Psoas muscle (tissue), 8 donors: ENCODE measurements around the gene LRP2BP. TPM values are rescaled to one million over a fixed set of nuclear protein-coding genes. Genes with fewer than 3 reads are reported as not detected.

Experiments used
- ATAC-seq, 4 donors: fragments of 200-7000 bp; cut with Tn5 transposase; one replicate each; pipeline ENCODE4 v1.9.1; 2020; ENCODE audit warnings: moderate library complexity in 3 of 4, mild to moderate bottlenecking in 2 of 4
- DNase-seq, 2 donors: peaks; one replicate each; pipeline ENCODE4 v3.0.0-alpha.2; 2020
- H3K27ac ChIP-seq: fragments of 200-600 bp; one replicate; pipeline ENCODE4 v1.8.0; 2022
- H3K27me3 ChIP-seq, 3 donors: fragments of 200-600 bp in 1 of 3; one replicate each; pipeline versions ENCODE4 v1.6.1 to v1.8.0; 2013 to 2022; ENCODE audit warnings: low read length in 2 of 3, mild to moderate bottlenecking in 2 of 3, moderate library complexity in 1 of 3; ENCODE audit not compliant: insufficient read depth in 3 of 3
- H3K36me3 ChIP-seq, 2 donors: fragments of 200-600 bp in 1 of 2; one replicate each; pipeline versions ENCODE4 v1.6.1 to v1.8.0; 2013 to 2022; ENCODE audit warnings: low read depth in 1 of 2, mild to moderate bottlenecking in 1 of 2, moderate library complexity in 1 of 2; ENCODE audit not compliant: insufficient read depth in 1 of 2
- H3K4me1 ChIP-seq: fragments of 200-600 bp; one replicate; pipeline ENCODE4 v1.8.0; 2022
- H3K4me3 ChIP-seq: fragments of 200-600 bp; one replicate; pipeline ENCODE4 v1.8.0; 2022; ENCODE audit warnings: mild to moderate bottlenecking
- H3K9me3 ChIP-seq: fragments of 200-600 bp; one replicate; pipeline ENCODE4 v1.8.0; 2022
- WGBS, 3 donors: extraction: QIAGEN DNeasy Blood & Tissue Kit; methylation state at CpG; one replicate each; pipeline versions ENCODE4 v1.1.6 to v1.1.7; 2013; 5-methylcytosine and 5-hydroxymethylcytosine counted together
- intact Hi-C, 2 donors: fragments of 100-400 bp; cut with DNase I; formaldehyde crosslinking; loops; one replicate each; pipeline versions ENCODE4 v1.11.0 to v1.14.2; 2022
- polyA plus RNA-seq, 3 donors: library from polyadenylated mRNA; stranded (reverse); fragments of 200-250 nt; gene quantifications; one replicate each; pipeline ENCODE4 v1.2.3, GENCODE V29; 2013
- total RNA-seq, 4 donors: library from RNA; stranded (reverse); fragmentation: NEBNext Ultra II Directional in 2 of 4; extraction: Animal tissue kit (Norgen Biotek cat#: 25700) in 2 of 4; gene quantifications; one replicate each; pipeline versions ENCODE4 v1.2.1 to v1.2.4, GENCODE V29; 2021 to 2023
- TF ChIP-seq, protein P1 (sequence below): fragments of 200-600 bp; IDR thresholded peaks from one replicate; pipeline ENCODE4 v1.8.0; 2022; ENCODE audit warnings: antibody characterized with exemption
- donor health status: healthy with polysubstance abuse.
- donor health status: DM: no; HTN: no; CAD: no; lungs with moderate emphysema.
- donor health status: Bipolar disorder and iron deficiency.
- donor health status: healthy.
- donor health status: DM: yes; HTN: yes; CAD: no.
- donor health status: DM: no; HTN: no; CAD: no.
- donor health status: DM: no; HTN: no; CAD: no.
- donor health status: DM: yes; HTN: yes; CAD: no.

LRP2BP gene
- total and polyA plus RNA-seq, 7 donors, result 0.48 to 3.0 (median 0.93) TPM

DNA sequence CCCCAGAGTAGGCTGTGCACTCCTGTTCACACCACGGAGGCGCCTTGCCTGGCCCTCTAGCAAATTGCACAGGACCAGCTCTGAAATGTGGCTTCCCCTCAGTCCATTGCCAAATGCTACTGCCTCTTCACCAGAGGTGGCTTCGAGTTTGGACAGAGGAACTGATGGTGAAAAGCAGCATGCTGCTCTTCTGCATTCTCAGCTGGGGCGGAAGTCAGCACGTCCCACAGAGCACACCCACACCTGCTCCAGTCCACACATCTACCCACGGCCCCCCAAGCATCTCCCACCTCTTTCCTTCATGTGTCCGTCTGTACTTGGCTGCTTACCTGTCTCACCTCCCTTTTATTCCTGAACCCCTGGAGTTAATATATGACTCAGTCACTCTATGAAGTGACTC is 43.5 kb downstream of the LRP2BP start:
- no peak for ATAC-seq
- intact Hi-C loops, result no loop called here
- no peak for DNase-seq
- peaks cover 5 to 59% of the 10 kb centered on the region in 2 donors for H3K36me3 ChIP-seq
- H3K27me3 ChIP-seq, result no peaks in the 10 kb centered on the region
- H3K4me1 ChIP-seq, result no peaks in the 10 kb centered on the region
- WGBS, 3 donors, result 92% methylated on average over 7 of the region's 7 CpGs
- no peak overlapping the region for H3K27ac ChIP-seq
- no peaks in the 10 kb centered on the region for H3K9me3 ChIP-seq
- TF ChIP-seq, protein P1, sequence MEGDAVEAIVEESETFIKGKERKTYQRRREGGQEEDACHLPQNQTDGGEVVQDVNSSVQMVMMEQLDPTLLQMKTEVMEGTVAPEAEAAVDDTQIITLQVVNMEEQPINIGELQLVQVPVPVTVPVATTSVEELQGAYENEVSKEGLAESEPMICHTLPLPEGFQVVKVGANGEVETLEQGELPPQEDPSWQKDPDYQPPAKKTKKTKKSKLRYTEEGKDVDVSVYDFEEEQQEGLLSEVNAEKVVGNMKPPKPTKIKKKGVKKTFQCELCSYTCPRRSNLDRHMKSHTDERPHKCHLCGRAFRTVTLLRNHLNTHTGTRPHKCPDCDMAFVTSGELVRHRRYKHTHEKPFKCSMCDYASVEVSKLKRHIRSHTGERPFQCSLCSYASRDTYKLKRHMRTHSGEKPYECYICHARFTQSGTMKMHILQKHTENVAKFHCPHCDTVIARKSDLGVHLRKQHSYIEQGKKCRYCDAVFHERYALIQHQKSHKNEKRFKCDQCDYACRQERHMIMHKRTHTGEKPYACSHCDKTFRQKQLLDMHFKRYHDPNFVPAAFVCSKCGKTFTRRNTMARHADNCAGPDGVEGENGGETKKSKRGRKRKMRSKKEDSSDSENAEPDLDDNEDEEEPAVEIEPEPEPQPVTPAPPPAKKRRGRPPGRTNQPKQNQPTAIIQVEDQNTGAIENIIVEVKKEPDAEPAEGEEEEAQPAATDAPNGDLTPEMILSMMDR, result no peak
- no peak overlapping the region for H3K4me3 ChIP-seq

DNA sequence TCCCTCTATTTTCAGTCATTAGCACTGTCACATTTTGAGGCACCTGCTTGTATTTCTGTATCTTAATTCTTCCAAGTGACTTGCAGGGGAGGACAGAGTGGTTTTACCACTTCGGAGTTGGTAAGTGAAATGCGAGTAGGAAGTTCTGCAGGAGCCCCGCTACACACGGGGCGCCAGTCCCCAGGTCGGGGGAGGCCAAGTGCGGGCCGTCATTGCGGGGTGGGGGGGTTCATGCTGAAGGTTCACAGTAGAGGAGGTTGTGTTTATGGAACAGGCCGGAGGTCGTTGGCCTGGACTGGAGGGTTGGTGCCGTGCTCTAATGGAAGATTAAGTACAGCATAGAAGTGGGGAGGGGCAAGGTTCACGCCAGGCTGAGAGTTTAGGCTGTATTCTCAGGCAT is 44.0 kb downstream of the LRP2BP start:
- H3K9me3 ChIP-seq, result no peaks in the 10 kb centered on the region
- WGBS, 3 donors, result 88 to 91% (median 89%) methylated on average over 13 of the region's 13 CpGs
- H3K27ac ChIP-seq, result no peak overlapping the region
- no peak for DNase-seq
- peaks cover 5 to 64% of the 10 kb centered on the region in 2 donors for H3K36me3 ChIP-seq
- intact Hi-C loops, result no loop called here
- H3K4me3 ChIP-seq, result no peak overlapping the region
- H3K27me3 ChIP-seq, result no peaks in the 10 kb centered on the region
- H3K4me1 ChIP-seq, result no peaks in the 10 kb centered on the region
- TF ChIP-seq, protein P1, result no peak
- no peak for ATAC-seq

DNA sequence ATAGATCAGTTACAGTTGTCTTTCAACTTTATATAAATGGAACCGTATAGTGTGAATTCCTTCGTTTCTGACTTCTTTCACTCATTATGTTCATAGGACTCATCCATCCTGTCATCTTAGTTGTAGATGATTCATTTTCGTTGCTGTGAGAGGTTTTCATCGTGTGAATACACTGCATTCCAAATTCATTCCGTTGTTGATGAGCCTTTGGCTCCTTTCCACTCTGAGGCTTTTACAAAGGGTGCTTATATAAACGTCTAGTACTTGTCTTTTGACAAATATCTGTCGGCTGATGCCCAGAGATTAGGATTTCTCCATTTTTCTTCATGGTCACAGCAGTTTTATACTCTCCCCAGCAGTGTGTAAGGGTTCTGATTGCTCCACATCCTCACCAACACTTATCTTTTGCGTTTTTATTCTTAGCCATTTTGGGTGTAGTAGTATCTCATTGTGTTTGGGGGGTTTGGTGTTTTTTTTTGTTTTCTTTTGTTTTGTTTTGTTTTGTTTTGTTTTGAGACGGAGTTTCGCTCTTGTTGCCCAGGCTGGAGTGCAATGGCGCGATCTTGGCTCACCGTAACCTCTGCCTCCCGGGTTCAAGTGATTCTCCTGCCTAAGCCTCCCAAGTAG is 48.6 kb downstream of the LRP2BP start:
- Histone ChIP-seq H3K4me1 (no peaks in the 10 kb centered on the region), H3K36me3 (peaks cover 7 to 51% of the 10 kb centered on the region in 2 donors), H3K9me3 (no peaks in the 10 kb centered on the region), H3K27me3 (no peaks in the 10 kb centered on the region), H3K27ac (no peak overlapping the region), H3K4me3 (no peak overlapping the region)
- 81 to 86% (median 85%) methylated on average over 14 of the region's 14 CpGs for WGBS, 3 donors
- DNase-seq, result no peak
- intact Hi-C loops, result no loop called here
- TF ChIP-seq, protein P1, result no peak
- ATAC-seq, result no peak

DNA sequence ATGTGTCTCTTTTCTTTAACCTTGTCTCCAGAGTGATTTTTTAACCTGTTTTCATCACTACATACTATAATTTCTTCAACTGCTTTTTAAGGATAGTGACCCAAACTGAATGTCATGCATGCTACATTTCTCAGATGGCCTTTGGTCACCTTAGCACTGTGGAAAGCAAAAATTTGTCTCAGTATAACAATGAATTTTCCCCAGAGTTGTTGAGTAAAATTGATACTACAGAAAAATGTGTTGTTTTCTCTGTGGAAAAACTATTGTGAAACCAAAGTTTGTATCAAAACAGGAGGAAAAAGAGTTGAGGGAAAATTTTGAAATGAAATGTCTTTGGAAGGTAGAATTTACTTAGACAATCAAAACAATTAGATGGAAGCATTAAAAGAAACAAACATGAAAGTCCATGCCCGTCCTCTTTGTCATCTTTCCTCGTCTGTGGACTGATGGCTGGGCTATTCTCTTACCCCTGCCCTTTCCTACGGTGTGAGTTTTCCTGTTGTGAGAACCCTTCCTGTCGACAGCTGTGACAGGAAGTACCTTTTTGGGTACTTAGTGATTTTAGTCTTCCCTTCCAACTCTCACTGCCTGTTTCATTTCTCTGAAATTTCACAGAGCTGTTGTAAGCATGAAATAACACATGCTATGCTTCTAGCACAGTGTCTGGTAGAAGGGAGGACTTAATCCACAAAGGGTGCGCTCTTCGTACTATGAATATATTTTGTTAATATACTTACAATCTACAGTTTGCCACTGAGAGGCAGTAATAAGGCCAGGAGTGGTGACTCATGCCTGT is 50.8 kb downstream of the LRP2BP start:
- TF ChIP-seq, protein P1, result no peak
- H3K4me1 ChIP-seq, result no peaks in the 10 kb centered on the region
- no peaks in the 10 kb centered on the region for H3K9me3 ChIP-seq
- no peak for DNase-seq
- H3K36me3 ChIP-seq, result peaks cover 7 to 49% of the 10 kb centered on the region in 2 donors
- WGBS, 3 donors, result 60 to 71% (median 67%) methylated on average over 6 of the region's 6 CpGs
- no peak overlapping the region for H3K4me3 ChIP-seq
- peak in 1 of 4 donors; percentile 30 for ATAC-seq
- H3K27ac ChIP-seq, result no peak overlapping the region
- intact Hi-C loops, result no loop called here
- H3K27me3 ChIP-seq, result no peaks in the 10 kb centered on the region
